Activated naive CD4-positive, alpha-beta T cell treated with Interleukin-2 at 50 U/mL for 16 hours (primary cell): Measurements from ENCODE around the gene OR10W1.

Experiments used
- DNase-seq: peaks from one replicate; pipeline ENCODE4 v3.0.0-alpha.2; 2020

The OR10W1 gene, protein sequence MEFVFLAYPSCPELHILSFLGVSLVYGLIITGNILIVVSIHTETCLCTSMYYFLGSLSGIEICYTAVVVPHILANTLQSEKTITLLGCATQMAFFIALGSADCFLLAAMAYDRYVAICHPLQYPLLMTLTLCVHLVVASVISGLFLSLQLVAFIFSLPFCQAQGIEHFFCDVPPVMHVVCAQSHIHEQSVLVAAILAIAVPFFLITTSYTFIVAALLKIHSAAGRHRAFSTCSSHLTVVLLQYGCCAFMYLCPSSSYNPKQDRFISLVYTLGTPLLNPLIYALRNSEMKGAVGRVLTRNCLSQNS

DNA sequence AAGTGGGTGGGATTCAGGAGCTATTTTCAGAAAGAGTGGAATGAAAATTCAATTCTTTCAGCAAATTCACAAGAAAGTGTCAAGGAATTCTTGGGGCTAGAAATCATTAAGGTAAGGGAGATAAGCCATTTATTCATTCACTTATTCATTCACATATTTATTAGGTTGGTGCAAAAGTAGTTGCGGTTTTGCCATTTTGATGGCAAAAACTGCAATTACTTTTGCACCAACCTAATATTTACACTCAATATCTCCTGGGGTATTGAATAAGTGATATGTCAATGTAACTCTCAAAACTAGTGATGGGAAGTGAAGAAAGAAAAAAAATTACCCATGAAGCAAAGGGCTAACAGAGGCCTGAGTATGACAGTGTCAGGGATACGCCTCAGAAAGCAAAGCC, at the start of gene OR10W1:
TSS of gene OR10W1 (minus strand) at position 119 of the 400 bp plus-strand sequence. CDS start 402 bp downstream, outside the sequence.
- DNase-seq, result no peak

DNA sequence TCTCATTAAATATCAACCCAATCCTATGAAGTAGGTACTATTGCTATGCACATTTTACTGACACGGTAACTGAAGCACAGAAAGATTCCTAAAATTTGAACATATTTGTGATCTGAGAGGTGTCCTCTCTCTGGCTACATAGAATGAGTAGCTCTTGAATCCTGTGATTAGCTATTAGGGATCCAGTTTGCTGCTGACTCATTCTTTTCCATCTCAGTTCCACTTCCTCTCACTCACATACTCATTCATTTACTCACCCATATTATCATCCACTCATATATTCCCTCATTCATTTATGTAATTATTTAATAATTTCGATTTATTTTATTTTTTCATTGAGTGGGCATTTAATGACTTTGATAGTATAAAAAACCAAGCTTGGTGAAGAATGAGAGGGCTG, 48.1 kb upstream of the OR10W1 start:
- no peak for DNase-seq

DNA sequence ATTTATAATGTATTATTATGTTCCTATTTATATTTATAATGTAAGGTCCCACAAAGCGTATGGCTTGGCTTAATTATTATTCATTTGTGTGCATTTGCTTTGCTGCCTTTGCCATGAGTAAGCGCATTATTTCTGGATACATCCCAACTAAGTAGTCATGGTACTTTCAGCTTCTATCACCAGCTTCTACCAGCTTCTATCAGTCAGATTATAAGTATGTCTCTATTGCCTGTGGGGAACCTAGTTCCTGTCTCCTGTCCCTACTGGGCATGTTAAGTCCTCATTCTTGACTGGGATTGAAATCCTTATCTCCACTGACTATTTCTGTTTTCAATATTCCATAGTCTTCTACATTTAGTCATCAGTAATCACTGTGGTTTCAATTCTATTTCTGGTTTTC, 33.5 kb upstream of the OR10W1 start:
- DNase-seq, result no peak

DNA sequence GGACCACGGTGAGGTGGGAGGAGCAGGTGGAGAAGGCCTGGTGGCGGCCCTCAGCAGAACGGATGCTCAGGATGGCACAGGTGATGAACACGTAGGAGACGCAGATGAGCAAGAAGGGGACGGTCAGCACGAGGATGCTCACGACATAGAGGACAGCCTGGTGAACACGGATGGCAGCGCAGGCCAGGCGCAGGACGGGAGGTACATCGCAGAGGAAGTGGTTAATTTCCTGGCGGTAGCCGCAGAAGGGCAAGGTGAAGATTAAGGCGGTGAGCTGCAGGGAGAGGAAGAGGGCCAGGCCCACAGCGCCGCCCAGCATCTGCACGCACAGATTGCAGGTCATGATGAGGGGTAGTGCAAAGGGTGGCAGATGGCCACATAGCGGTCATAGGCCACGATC, 24.0 kb upstream of the OR10W1 start:
- DNase-seq, result no peak

DNA sequence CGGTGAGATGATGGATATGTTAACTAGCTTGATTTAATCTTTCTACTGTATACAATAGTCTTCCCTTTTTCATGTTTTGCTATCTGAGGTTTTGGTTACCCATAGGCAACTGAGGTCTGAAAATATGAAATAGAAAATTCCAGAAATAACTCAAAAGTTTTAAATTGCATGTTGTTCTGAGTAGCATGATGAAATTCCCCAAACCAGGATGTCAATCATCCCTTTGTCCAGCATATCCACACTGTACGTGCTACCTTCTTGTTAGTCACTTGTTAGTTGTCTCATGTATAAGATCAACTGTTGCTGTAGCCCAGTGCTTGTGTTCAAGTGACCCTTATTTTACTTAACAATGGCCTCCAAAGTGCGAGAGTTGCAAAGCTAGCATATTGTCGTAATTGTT, 21.2 kb upstream of the OR10W1 start:
- DNase-seq, result no peak

DNA sequence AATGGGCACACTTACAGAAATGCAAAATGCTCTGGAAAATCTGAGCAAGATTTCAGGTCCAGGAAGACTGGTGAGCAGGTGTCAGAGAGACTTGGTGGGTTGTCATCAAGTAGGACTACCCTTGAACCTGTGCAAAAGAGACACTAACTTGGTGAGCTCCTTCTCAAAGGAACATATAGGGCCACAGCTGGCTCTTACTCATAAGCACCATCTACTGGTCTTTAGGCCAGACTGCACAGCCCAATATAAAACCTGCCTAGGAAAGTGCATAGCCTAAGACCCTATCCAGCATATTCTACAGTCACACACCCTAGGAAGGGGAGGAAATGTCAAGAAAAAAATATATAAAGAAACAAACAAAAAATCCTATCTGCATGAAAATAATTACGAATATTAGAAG, 18.2 kb upstream of the OR10W1 start:
- DNase-seq, result no peak

DNA sequence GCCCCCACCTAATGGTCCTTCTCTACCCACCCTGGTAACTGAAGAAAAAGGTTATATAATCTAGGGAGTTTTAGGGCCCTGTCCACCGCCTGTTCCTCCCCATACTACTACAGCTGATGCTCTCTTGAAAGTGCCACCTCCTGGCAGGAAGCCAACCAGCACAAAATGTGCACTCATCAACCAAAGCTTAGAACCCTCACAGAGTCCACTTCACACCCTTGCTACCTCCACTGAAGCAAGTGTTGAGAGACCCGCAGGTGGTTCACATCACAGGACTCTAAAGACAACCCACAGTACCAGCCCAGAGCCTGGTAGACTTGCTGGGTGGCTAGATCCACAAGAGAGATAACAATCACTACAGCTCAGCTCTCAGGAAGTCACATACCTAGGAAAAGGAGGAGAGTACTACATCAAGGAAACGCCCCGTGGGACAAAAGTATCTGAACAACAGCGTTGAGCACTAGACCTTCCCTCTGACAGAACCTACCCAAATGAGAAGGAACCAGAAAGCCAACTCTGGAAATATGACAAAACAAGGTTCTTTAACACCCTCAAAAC, 17.5 kb upstream of the OR10W1 start:
- DNase-seq, result no peak

DNA sequence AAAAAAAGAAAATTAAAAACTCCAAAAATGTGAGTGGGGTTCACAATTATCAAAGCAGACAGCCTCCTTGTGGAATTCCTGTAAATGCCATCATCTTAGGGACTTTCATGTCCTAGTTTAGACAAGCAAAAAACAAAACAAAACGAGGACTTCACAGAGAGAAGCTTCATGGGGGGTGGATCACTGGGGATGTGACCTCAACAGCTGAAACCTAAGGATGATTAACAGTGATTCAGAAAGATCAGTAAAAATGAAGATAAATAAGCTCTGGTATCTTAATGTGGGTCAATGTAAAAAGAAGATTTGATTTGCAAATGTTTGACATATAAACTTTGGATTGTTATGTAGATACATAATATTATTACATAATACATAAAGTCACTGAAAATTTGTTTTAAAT, 8.1 kb upstream of the OR10W1 start:
- no peak for DNase-seq

DNA sequence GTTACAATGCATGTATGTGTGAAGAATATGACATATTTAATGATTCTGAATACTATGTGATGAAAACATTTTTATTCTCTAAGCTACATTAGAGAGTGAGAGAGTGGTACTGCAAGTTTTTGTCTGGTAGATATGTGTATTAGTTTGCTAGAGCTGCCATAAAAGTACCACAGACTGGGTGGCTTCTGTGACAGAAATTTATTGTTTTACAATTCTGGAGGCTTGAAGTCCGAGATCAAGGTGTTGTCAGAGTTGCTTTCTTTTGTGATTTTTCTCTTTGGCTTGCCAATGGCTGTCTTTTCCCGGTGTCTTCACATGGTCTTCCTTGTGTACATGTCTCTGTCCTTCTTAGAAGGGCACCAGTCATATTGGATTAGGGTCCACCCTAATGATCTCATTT, 6.9 kb upstream of the OR10W1 start:
- DNase-seq, result no peak

DNA sequence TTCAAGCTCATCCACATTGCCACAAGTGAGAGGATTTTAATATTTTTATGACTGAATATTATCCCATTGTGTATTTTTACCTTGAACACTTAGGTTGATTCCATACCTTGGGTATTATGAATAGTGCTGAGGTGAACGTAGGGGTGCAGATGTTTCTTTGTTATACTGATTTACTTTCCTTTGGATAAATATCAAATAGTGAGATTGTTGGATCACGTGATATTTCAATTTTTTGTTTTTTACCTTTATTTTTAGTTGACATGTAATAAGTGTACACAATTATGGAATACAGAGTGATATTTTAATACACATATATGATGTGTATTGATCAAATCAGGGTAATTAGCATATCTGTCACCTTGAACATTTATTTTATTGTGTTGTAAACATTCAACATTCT, 8.1 kb downstream of the OR10W1 start:
- DNase-seq, result no peak

DNA sequence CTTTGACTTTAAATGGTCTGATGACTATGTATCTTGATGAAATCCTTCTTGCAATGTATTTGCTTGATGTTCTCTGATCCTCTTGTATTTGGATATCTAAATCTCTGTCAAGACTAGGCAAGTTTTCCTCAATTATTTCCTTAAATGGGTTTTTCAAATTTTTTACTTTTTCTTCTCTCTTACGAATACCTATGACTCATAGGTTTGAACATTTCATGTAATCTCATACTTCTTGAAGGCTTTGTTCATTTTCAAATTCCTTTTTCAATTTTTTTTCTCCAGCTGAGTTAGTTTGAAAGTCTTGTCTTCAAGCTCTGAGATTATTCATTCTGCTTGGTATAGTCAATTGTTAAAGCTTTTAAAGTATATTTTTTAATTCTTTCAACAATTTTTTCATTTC, 13.1 kb downstream of the OR10W1 start:
- DNase-seq, result no peak

DNA sequence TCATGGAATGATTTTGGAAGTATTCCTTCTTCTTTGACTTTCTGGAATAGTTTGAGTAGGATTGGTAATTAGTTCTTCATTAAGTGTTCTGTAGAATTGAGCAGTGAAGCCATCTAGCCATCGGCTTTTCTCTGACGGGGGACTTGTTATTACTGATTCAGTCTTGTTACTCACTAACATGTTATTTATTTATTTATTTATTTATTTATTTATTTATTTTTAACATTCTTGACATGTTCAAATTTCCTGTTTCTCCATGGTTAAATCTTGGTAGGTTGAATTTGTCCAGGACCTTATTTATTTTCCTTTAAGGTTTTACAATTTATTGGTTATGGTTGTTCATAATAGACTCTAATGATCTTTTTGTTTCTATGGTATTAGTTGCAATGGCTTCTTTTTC, 24.1 kb downstream of the OR10W1 start:
- no peak for DNase-seq

DNA sequence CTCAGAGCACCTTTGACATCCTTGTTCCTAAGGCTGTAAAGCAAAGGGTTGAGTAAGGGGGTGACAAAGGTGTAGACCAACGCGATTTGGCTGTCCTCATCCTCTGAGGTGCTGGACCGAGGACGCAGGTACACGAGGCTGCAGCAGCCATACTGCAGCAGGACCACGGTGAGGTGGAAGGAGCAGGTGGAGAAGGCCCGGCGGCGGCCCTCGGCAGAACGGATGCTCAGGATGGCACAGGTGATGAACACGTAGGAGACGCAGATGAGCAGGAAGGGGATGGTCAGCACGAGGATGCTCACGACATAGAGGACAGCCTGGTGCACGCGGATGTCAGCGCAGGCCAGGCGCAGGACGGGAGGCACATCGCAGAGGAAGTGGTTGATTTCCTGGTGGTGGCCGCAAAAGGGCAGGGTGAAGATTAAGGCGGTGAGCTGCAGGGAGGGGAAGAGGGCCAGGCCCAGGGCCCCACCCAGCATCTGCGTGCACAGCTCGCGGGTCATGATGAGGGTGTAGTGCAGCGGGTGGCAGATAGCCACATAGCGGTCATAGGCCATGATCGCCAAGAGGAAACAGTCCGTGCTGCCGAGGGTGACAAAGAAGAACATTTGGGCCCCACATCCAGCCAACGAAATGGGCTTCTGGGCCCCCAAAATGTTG, 40.0 kb downstream of the OR10W1 start:
- no peak for DNase-seq

DNA sequence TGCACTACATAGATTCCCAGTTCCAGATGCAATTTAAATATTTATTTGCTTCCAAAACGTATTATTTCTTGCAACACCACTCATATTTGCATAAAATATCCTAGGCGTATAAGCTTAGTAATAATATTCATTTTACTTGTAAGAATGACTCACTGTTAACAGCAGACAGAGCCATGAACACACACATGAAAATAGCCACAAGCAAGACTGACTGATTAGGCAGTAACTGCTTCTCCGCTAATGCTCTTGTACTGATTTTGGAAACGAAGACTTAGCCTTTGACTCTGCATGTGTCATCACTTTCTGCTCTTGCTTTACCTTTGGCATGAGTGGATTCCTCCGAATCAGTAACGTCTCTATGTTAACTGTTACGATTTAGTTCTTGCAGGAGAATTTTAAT, 45.3 kb downstream of the OR10W1 start:
- no peak for DNase-seq
